Ureter (tissue), 1 donor: ENCODE measurements around the gene GRB7. TPM values are rescaled to one million over a fixed set of nuclear protein-coding genes. Genes with fewer than 3 reads are reported as not detected.

ENCODE experiments used
- total RNA-seq: library from RNA; stranded (reverse); gene quantifications from one replicate; pipeline ENCODE4 v1.2.4, GENCODE V29; 2023
- donor health status: DM: yes; HTN: yes; CAD: no.

The GRB7 gene
- total RNA-seq, 1 donor from 2014 or later: 37.4 TPM

Other genes starting within 250 kb of the GRB7 start
- gene NEUROD2, start 130.0 kb upstream of the GRB7 start, total RNA-seq: not detected
- 40.4 TPM for gene PPP1R1B, start 111.0 kb upstream of the GRB7 start, total RNA-seq
- gene STARD3, start 100.8 kb upstream of the GRB7 start, total RNA-seq: 64.4 TPM
- gene TCAP, start 72.6 kb upstream of the GRB7 start, total RNA-seq: 0.81 TPM
- gene PNMT, start 69.5 kb upstream of the GRB7 start, total RNA-seq: 7.1 TPM
- gene PGAP3, start 49.9 kb upstream of the GRB7 start, total RNA-seq: 56.9 TPM
- 278 TPM for gene ERBB2, start 37.9 kb upstream of the GRB7 start, total RNA-seq
- 49.2 TPM for gene MIEN1, start 7.4 kb upstream of the GRB7 start, total RNA-seq
- 24.3 TPM for gene IKZF3, start 126.4 kb downstream of the GRB7 start, total RNA-seq
- gene ZPBP2, start 130.3 kb downstream of the GRB7 start, total RNA-seq: not detected
- 57.7 TPM for gene GSDMB, start 180.7 kb downstream of the GRB7 start, total RNA-seq
- gene ORMDL3, start 189.7 kb downstream of the GRB7 start, total RNA-seq: 147 TPM
- gene LRRC3C, start 189.8 kb downstream of the GRB7 start, total RNA-seq: not detected
- 2.4 TPM for gene GSDMA, start 225.1 kb downstream of the GRB7 start, total RNA-seq
- 99.3 TPM for gene PSMD3, start 242.9 kb downstream of the GRB7 start, total RNA-seq